ENCODE data around the gene NCR2. TPM values are rescaled to one million over a fixed set of nuclear protein-coding genes. Genes with fewer than 3 reads are reported as not detected.

The NCR2 gene
- total and polyA plus RNA-seq, 2 of the 13 experiments (the other 11 are each of a cell fraction or from before 2014, with no cell fraction given): not detected

DNA sequence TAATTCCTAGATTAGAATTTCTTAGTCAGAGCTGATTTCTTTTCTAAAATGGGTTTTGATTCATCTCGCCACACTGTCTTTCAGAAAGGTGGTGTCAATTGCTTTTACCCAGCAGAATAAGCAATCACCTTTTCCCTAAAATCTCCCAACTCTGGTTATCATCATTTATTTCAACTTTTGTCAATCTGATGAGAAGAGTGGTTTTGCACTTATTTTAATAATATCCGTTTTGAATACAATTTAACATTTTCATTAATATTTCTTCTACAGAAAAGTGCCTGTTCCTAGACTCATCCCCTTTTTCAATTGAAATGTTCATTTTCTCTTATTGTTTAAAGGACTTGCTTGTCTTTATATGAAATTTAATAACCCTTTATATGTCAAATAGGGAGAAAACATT is 8.2 kb upstream of the NCR2 start:
- in situ Hi-C loops (cut with HindIII; ENCODE audit: extremely low pct_ligation_motif_present, low pct_unique_long_range_greater_than_20kb): no loop called here
- Histone ChIP-seq H3K79me2 (ENCODE audit: insufficient read depth, low read length) (no peaks in the 10 kb centered on the region), H3K9ac (ENCODE audit: insufficient read depth, low read depth, low read length) (no peak overlapping the region), H2AFZ (ENCODE audit: low read length) (no peak overlapping the region), H4K20me1 (ENCODE audit: insufficient read depth, low read length) (no peaks in the 10 kb centered on the region), H3K27ac (ENCODE audit: extremely low read length, insufficient read depth, low read length) (no peak overlapping the region), H3K4me1 (ENCODE audit: insufficient read depth, low read length) (no peaks in the 10 kb centered on the region), H3K4me2 (ENCODE audit: low read depth, low read length) (no peak overlapping the region), H3K4me3 (replicated peaks in 1 of 3; ENCODE audit: insufficient read depth in 1 of 3, low read depth in 2 of 3, low read length in 3 of 3) (no peak overlapping the region), H3K27me3 (ENCODE audit: control insufficient read depth in 1 of 2, insufficient read depth in 2 of 2, low read length in 2 of 2) (peaks cover 6 to 47% of the 10 kb centered on the region in 2 experiments; a peak in 4 of 5 replicates), H3K9me3 (ENCODE audit: low read length) (no peaks in the 10 kb centered on the region), H3K36me3 (replicated peaks in 1 of 2; ENCODE audit: control insufficient read depth in 1 of 2, insufficient read depth in 2 of 2, low read length in 2 of 2) (no peaks in the 10 kb centered on the region)
- intact Hi-C loops (cut with micrococcal nuclease; ENCODE audit: unreplicated experiment): no loop called here
- DNase-seq (ENCODE audit: low spot score) (no peak), FAIRE-seq (no peak), ATAC-seq (no peak)
- ChIA-PET CTCF (ENCODE audit: low intra/inter-chr PET ratio, low total read pairs) (no interaction called here), POLR2A (no interaction called here)
- BruUV-seq (replicated peaks): no TSS peak
- 18% methylated on average over 2 of the region's 2 CpGs for WGBS (ENCODE audit: low lambda C conversion rate)
- TF ChIP-seq HDAC6 (IDR thresholded peaks at IDR 0.05; ENCODE audit: low read depth, low read length) (no peak), MAFG (CRISPR knock-in tag; IDR thresholded peaks at IDR 0.05) (no peak)

DNA sequence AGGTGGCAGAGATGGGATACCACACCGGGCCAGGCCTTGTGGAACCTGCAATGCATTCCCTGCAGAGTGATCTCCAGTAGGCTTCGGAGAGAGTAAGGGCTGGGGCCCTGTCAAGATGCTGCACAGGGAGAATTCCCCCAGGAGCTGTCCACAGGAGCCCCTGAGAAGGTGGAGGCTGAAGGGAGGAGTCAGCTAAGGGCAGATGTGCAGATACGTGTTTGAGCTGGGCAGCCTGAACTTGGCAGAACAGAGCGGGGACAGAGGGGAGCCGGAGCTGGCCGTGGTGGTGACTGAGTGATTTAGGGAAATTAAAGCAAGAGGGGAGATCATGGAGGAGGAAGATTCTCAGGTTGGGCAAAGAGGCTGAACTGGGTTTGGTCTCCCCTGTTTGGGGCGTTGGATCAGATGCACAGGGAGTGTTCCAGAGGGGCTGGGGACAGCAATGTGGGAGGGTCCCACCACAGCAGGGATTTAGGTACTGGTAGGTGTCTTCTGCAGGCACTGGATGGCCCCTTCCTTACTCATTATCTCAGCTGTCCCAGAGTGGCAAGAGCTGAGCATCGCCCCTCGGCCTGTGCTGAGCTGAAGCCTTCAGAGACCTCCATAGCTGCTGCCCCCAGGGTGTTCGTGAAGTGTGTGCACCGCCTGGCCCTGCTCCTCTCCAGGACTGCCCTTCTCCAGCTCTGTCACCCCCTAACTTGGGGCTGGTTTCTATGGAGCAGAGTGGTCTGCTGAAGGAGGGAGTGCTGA is 3.8 kb upstream of the NCR2 start:
- no peak overlapping the region for H3K9ac ChIP-seq (ENCODE audit: insufficient read depth, low read depth, low read length)
- in situ Hi-C loops (cut with HindIII; ENCODE audit: extremely low pct_ligation_motif_present, low pct_unique_long_range_greater_than_20kb) (no loop called here), intact Hi-C loops (cut with micrococcal nuclease; ENCODE audit: unreplicated experiment) (no loop called here)
- ChIA-PET CTCF (ENCODE audit: low intra/inter-chr PET ratio, low total read pairs) (no interaction called here), POLR2A (no interaction called here)
- FAIRE-seq (no peak), DNase-seq (ENCODE audit: low spot score) (no peak), ATAC-seq (no peak)
- no peaks in the 10 kb centered on the region for H4K20me1 ChIP-seq (ENCODE audit: insufficient read depth, low read length)
- no peak overlapping the region for H3K4me3 ChIP-seq (replicated peaks in 1 of 3; ENCODE audit: insufficient read depth in 1 of 3, low read depth in 2 of 3, low read length in 3 of 3)
- H2AFZ ChIP-seq (ENCODE audit: low read length): no peak overlapping the region
- 23% methylated on average over 9 of the region's 11 CpGs for WGBS (ENCODE audit: low lambda C conversion rate)
- H3K9me3 ChIP-seq (ENCODE audit: low read length): no peaks in the 10 kb centered on the region
- H3K36me3 ChIP-seq (replicated peaks in 1 of 2; ENCODE audit: control insufficient read depth in 1 of 2, insufficient read depth in 2 of 2, low read length in 2 of 2): no peaks in the 10 kb centered on the region
- no TSS peak for BruUV-seq (replicated peaks)
- no peak overlapping the region for H3K27ac ChIP-seq (ENCODE audit: extremely low read length, insufficient read depth, low read length)
- peaks cover 15 to 60% of the 10 kb centered on the region in 2 experiments; a peak in 4 of 5 replicates for H3K27me3 ChIP-seq (ENCODE audit: control insufficient read depth in 1 of 2, insufficient read depth in 2 of 2, low read length in 2 of 2)
- no peaks in the 10 kb centered on the region for H3K4me1 ChIP-seq (ENCODE audit: insufficient read depth, low read length)
- no peaks in the 10 kb centered on the region for H3K79me2 ChIP-seq (ENCODE audit: insufficient read depth, low read length)
- no peak overlapping the region for H3K4me2 ChIP-seq (ENCODE audit: low read depth, low read length)
- TF ChIP-seq, protein P1, sequence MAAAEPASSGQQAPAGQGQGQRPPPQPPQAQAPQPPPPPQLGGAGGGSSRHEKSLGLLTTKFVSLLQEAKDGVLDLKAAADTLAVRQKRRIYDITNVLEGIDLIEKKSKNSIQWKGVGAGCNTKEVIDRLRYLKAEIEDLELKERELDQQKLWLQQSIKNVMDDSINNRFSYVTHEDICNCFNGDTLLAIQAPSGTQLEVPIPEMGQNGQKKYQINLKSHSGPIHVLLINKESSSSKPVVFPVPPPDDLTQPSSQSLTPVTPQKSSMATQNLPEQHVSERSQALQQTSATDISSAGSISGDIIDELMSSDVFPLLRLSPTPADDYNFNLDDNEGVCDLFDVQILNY (CRISPR knock-in tag; conservative IDR thresholded peaks at IDR 0.05): no peak
- TF ChIP-seq ZNF781 (CRISPR knock-in tag; IDR thresholded peaks at IDR 0.05; ENCODE audit: borderline replicate concordance, not compliant biosample characterization): no peak
- TF ChIP-seq HMG20A (CRISPR knock-in tag; IDR thresholded peaks at IDR 0.05; ENCODE audit: borderline replicate concordance): no peak
- TF ChIP-seq ZMYM4 (CRISPR knock-in tag; IDR thresholded peaks at IDR 0.05): no peak
- no peak for TF ChIP-seq PRPF4 (IDR thresholded peaks at IDR 0.05; ENCODE audit: low read depth, low read length, poor library complexity, severe bottlenecking)
- no peak for TF ChIP-seq SOX13 (IDR thresholded peaks at IDR 0.05)
- TF ChIP-seq SOX13 (CRISPR knock-in tag; conservative IDR thresholded peaks at IDR 0.05 in 1 of 2, IDR thresholded peaks at IDR 0.05 in 1 of 2): no peak
- TF ChIP-seq ZEB1 (IDR thresholded peaks at IDR 0.05; ENCODE audit: insufficient replicate concordance, low read depth): no peak
- TF ChIP-seq, protein P2, sequence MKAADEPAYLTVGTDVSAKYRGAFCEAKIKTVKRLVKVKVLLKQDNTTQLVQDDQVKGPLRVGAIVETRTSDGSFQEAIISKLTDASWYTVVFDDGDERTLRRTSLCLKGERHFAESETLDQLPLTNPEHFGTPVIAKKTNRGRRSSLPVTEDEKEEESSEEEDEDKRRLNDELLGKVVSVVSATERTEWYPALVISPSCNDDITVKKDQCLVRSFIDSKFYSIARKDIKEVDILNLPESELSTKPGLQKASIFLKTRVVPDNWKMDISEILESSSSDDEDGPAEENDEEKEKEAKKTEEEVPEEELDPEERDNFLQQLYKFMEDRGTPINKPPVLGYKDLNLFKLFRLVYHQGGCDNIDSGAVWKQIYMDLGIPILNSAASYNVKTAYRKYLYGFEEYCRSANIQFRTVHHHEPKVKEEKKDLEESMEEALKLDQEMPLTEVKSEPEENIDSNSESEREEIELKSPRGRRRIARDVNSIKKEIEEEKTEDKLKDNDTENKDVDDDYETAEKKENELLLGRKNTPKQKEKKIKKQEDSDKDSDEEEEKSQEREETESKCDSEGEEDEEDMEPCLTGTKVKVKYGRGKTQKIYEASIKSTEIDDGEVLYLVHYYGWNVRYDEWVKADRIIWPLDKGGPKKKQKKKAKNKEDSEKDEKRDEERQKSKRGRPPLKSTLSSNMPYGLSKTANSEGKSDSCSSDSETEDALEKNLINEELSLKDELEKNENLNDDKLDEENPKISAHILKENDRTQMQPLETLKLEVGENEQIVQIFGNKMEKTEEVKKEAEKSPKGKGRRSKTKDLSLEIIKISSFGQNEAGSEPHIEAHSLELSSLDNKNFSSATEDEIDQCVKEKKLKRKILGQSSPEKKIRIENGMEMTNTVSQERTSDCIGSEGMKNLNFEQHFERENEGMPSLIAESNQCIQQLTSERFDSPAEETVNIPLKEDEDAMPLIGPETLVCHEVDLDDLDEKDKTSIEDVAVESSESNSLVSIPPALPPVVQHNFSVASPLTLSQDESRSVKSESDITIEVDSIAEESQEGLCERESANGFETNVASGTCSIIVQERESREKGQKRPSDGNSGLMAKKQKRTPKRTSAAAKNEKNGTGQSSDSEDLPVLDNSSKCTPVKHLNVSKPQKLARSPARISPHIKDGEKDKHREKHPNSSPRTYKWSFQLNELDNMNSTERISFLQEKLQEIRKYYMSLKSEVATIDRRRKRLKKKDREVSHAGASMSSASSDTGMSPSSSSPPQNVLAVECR (CRISPR knock-in tag; IDR thresholded peaks at IDR 0.05; ENCODE audit: borderline replicate concordance): no peak
- TF ChIP-seq LCORL (IDR thresholded peaks at IDR 0.05): no peak
- TF ChIP-seq LCORL (CRISPR knock-in tag; IDR thresholded peaks at IDR 0.05): no peak
- no peak for TF ChIP-seq ZKSCAN8 (CRISPR knock-in tag; IDR thresholded peaks at IDR 0.05; ENCODE audit: borderline replicate concordance)

Data from HepG2 (cell line).